ENCODE data around the gene CHD5.
"Not testable (repeated sequence)": the region's sequence is repeated elsewhere in the genome, so short reads cannot be mapped to it uniquely, and the experiment has no call there.

Gene CHD5

DNA sequence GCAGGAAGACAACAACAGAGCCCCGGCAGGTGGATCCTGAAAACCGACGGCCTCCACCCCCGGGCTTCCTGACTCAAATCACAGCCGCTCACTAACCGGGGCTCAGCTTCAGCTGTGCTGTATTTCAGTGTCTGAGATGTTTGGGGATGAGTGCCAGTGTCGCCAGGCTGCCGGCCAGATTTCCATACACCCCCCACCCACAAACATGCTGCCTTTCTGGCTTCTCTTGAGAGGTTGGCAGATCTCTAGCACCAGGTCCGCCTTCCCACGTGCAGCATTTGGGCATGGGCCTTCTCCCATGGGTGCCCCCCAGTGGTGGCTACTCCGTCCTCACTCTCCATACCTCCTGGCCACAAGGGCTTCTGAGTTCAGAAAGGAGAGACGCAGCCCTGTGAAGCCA lies 99.7 kb downstream of the CHD5 start:
- DNase-seq, result no peak

DNA sequence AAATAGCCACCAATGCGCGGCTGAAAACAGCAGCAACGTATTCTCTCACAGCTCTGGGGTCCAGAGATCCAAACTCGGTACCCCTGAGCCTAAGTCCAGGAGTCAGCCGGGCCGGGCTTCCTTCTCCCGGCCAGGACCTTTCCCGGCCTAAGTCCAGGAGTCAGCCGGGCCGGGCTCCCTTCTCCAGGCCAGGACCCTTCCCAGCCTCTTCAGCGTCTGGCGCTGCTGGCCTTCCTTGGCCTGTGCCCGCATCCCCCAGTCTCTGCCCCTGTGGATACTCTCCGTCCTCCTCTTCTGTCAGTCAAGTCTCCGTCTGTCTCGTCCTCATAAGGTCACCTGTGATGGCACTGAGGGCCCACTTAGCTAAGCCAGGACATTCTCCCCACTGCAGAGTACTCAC lies 102.2 kb downstream of the CHD5 start:
- no peak for DNase-seq

DNA sequence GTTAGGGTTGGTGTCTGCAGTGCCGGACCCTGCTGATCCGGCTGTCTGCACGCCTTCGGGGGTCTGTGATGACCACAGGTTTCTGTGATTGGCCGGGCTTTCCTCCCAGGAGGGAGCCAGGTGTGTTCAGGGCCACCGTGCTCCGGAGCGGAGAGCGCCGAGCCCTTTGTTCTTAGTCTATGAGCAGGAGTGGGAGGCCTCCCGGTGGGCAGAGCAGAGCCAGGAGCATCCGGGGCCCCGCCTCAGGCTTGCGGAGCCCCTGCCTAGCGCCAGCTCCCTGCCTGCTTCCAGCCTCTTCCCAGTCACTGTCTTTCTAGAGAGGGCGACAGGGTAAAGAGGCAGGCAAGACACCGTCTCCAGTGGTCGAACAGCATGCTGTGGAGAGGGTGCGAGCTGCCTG lies 102.6 kb downstream of the CHD5 start:
- DNase-seq, result no peak

DNA sequence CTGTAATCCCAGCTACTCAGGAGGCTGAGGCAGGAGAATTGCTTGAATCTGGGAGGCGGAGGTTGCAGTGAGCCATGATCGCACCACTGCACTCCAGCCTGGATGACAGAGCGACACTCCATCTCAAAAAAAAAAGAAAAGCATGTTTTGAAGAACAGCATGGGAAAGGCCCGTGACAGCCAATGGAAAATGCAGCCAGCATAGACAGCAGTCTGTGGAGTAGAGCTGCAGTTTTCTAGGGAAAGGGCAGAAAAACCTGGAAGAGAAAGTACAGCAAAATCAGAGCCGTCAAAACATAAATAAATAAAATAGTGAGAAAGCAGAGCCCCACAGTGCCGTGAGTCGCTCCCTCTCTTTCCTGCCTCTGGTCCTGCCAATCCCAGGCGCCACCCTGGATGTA lies 103.1 kb downstream of the CHD5 start:
- not testable (repeated sequence) for DNase-seq

DNA sequence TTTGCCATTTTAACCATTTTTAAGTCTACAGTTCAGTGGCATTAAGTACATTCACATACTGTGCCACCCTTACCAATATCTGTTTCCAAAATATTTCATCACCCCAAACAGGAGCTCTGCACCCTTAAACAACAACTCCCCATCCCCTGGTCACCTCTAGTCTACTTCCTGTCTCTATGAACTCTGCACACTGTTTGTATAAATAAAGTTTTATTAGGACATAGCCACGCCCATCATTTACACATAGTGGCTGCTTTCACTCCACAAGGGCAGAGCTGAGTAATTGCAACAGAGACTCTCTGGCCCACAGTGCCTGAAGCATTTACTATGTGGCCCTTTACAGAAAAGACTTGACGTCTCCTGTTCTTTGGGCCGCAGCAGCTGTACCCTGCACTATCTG lies 104.4 kb downstream of the CHD5 start:
- no peak for DNase-seq

DNA sequence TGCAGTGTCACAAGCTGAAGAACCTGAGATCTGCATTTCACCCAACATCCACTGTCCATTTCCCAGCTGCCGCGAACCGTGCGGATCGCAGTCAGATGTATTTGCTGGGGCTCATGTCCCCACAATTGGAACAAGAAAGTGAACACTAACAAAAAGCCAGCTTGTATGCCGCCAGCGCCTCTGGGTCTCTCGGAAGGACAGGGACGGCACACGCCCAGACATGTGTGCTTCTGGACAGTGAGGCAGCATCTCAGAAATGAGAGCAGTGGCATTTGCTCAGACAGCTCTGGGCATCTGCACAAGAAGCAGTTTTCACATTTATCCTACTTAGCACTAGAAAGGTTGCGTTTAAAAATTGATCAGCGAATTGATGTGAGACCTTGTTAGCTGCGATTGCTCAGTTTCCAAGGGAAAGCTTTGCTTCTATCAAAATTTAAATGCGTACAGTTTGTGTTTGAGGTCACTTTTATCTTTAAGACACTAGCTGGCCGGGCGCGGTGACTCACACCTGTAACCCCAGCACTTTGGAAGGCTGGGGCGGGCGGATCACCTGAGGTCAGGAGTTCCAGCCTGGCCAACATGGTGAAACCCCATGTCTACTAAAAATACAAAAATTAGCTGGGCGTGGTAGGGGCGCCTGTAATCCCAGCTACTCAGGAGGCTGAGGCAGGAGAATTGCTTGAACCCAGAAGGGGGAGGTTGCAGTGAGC lies 105.8 kb downstream of the CHD5 start:
- DNase-seq, result no peak

DNA sequence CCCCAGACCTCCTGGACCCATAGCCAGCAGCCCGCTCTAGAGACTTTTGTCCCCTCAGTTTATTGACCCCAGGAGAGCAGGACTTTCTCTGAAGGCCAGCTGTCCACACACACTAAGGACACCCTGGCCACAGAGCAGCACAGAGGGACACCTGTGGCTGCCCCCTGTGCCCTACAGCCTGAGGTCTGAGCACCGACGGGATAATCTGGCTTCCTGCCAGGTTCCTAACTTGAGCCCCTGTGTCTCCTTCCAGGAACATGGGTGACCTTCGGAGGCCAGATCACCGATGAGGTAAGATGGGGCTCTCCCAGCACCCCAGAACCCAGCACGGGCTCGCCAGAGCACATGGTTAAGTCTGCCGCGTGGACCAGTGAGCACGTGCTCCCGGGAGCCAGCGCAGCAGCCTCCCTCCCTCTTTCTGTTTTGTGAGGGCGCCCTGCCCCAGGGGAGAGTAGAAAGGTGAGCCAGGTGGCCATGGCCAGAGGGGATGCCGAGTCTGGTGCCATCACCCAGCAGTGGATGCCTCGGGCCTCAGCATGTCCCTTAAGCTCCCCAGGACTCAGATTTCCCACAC lies 106.6 kb downstream of the CHD5 start:
- DNase-seq, result no peak

DNA sequence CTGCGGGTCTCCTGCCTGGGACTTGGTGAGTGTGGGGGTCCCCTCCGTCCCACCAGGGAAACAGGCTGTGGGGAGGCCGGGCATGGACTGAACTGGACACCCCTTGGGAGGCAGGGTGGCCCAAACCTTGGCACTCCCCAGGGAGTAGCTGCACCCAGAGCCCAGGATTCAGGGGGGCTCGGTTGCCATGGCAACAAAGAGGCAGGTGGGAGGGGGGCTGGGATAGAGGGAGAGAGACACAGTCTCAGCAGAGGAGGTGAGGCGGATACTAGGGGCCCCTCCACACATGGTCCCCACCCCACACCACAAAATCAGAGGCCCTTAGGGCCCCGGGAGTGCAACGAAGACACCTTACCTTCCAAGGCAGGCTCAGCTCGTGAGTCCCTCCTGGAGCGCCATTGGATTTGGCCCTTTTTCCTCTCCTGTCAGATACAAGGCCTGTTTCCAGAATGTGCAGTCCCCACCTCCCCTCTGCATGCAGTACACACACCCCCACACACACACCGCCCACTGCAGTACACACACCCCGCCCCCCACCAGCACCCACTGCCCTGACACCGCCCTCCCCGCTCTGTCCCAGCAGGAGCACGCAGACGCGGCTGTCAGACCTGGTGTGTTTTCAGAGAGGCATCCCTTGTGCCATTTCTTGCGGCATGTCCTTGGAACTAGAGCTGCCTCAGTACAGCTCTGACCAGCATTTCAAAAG lies 107.2 kb downstream of the CHD5 start:
- DNase-seq, result no peak

DNA sequence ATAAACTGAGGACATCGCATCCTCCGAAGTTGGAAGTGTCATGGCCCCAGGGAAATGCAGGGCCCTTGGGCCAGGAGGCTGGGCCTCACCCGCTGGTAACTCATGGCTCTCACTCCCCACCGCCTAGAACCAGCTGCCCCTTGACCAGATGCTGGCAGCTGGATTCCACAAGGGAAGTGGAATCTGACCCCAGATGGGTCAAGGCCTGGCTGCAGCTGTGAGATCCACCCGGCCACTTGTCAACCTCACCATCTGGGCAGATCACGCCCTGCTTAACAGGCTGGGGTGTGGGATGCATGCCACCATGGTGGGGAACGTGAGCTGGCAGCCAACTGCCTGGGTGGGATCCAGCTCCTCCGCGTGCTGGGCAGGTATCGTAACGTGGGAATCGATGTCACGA lies 108.9 kb downstream of the CHD5 start:
- no peak for DNase-seq

DNA sequence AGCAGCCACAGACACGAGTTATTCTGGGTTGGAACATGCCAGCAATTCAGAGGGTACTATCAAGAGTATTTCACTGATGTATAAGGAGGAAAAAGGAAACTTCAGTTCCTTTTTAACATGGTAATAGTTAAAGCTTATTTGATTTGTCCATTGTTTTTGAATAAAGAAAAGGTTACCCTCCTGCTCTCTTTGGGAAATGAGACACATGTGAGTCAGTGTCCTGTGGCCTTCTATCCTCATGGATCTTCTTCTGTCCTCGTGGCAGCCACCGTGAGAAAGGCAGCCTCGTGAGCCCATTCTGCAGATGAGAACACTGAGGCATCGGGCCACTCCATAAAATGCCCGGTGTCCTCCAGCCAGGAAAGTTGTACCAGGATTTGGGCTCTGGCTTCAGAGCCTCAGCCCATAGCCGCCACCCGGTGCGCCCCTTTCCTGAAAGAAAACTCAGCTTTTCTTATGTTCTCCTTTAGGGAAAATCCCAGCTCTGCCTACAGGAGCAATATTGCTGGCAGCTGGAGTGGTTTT lies 109.6 kb downstream of the CHD5 start:
- DNase-seq, result no peak

DNA sequence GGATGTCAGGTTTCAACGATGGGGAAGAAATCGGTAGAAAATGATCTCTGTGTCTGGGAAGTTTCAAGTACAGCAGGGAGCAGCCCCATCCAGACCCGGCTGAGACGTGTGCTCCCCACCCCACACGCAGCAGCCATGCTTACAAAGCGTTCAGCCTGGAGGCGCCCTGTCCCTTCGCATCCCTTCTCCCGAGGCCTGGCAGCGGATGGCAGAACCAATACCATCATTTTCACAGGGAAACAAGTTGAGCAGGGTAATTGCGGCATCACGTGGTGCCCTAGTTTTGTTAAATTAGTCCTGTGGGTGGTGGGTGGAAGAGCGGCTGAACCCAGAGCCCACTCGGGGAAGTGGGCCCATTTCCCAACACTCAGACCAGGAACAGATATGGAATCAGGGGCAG lies 110.5 kb downstream of the CHD5 start:
- DNase-seq, result no peak

DNA sequence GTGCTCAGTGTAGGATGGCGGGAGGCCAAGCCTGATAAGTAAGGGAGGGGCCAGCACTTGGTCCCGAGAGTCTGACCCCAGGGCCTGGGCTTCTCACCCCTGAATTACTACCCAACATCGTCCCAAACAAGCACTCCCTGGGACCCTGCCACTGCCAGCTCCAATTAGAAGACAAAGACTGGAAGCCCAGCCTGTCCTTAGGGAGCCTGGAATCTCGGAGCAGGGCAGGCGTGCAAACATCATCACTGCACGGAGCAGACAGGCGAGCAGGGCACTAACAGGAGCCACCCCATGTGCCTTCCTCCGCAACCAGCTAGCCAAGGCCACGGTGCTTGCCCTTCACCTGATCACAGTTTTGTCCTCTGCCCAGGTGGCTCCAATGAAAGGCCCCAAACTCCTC lies 111.2 kb downstream of the CHD5 start:
- no peak for DNase-seq

DNA sequence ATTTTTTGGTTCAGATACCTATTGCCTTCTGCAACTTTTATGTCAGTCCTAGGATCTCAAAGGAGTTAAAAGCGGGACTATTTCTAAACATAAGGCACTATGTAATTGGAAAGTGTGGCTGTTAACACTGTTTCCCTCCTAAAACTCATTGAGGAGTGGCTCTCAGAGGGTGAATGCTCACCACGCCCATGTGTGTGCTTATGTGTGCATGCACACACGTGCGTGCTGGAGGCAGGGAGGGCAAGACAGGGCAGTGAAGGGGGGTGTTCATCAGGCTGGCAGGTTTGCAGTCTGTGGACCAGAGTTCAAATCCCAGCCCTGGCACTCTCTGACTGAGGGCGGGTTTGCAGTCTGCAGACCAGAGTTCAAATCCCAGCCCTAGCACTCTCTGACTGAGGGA lies 112.0 kb downstream of the CHD5 start:
- DNase-seq, result no peak

DNA sequence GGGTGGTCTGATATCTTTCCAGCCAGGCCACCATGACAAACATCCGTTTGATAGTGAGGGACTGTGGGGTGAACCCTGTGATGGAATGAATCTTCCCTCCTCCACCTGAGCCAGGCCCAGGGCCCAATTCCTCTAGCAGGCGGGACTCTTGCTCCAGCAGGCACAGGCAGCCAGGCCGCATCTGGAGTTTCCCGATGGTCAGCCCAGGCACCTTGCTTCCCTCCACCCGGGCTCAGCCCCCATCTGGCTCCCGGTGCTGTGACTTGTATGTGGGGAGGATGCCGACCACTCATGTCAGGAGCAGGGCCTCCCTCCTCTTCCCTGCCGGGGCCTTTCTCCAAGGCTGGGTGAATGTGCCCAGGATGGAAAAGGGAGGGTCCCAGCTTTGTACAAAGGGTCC lies 113.4 kb downstream of the CHD5 start:
- no peak for DNase-seq

DNA sequence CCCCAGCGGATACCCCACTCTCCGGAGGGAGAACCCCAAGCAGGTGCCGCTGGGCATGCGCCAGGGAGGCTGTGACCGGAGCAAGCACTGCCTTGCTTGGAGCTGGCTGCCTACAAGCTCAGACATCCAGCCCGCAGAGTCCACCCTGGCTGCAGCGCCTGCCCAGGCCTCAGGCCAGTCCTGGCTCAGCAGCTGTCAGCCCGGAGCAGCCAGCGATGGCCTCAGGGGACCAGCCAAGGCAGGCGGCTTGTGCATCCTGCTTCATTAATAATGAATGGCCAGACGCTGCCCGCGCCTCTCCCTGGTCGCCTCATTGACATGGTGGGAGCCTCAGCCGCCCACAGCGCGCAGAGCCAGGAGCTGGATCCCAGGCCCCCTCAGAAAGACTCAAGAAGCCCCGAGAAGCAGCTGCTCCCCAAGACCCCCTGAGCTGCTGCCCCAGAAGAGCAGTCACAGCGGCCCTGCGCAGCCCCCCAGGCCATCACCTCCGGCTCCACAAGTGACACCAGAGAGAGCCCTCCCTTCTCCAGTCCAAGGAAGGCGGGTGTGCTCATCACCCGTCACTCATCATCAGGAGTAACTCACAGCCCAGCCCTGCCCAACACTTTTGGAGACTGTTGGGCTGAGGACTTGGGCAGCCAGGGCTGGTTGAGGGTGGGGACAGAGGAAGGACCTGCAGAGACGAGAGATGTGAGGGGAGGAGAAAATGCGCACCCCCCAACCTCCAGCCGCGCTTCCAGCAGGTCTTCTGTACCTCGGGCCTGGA lies 114.8 kb downstream of the CHD5 start:
- no peak for DNase-seq

DNA sequence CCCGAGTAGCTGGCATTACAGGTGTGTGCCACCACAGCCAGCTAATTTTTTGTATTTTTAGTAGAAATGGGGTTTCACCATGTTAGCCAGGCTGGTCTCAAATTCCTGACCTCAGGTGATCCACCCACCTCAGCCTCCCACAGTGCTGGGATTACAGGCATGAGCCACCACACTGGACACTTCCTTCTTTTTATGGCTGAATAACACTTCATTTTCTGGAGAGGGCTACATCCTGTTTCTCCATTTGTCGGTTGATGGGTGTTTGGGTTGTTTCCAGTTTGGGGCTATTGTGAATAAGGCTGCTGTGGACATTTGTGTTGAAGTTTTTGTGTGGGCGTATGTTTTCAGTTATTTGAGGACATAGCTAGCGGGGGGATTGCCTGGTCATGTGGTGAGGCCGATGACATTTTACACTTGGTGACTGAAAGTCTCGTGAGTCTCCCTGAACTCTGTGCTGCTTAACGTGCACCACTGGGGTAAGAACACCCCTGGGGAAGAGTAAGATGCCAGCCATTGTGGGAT lies 116.5 kb downstream of the CHD5 start:
- not testable (repeated sequence) for DNase-seq

DNA sequence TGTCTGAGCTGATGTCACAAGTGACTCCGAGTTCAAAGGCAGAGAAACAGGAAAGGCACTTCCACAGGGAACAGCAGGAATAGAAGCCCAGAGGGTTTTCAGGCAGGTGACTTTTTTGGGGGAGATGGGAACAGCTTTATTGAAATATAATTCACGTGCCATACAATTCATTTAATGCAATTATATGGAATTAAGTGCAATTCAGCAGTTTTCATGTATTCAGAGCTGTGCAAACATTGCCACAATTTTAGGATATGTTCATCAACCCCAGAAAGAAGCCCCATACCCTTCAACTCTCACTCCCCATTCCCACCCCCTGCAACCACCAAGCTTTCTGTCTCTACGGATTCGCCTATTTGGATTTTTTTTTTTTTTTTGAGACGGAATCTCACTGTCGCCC lies 117.5 kb downstream of the CHD5 start:
- DNase-seq, result no peak

DNA sequence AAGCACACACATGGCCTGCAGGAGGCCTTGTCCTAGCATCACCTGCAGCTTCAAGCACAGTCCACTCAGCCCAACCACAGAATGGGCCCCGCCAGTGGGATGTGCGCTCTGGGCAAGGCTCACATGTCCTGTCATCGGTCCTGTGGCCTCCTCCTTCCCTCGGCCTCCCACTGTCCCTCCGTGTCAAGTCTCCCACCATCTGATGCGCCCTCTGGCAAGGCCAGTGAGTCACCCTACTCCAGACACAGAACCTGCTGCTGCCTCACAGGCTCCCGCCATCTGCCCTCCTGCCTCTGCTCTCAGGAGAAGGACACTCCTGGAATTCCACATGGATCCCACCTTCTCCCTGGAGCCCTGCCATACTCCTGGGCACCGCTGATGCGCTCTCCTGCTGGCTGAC lies 120.3 kb downstream of the CHD5 start:
- no peak for DNase-seq

DNA sequence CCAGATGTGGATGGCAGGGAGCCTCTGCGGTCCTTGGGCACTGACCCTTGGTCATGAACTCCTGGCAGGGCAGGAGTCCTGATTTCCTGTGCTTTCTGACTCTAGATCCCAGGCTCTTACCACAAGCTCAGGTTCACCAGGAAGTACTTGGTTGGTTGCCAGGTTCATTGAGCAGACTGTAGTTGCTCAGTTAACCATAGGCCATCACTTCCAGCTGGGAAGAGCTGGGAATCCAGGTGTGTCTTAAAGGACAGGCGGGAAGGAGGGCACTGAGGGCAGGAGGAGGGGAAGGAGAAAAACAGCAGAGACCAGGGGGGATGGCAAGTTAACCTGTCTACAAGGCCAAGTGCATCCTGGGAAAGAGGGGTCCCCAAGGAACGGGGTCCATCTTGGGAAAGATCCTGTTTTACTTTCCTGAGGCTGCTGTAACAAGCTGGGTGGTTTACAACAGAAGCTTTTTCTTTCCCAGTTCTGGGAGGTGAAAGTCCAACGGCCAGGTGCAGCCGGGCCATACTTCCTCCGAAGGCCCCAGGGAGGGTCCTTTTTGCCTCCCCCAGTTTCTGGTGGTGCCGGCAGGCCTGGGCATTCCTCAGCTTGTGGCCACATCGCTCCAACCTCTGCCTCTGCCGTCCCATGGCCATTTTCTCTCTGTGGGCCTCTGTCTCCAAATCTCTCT lies 122.8 kb downstream of the CHD5 start:
- DNase-seq, result no peak

DNA sequence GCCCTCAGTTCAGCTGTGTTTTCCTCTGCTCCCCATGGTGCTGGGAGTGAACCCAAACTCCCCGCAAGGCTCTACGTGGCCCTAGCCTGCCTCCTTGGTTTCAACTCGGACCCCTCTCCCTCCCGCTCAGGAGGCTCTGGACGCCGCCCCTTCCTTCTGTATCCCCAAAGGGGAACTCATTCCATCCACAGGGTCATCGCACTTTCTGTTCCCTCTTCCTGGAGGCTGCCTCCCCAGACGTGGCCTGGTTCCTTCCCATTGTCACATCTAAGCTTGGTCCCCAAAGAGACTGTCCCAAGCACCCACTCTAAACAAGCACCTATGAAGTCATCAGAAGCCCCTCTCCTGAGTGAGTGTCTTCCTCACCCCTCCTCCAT lies 123.6 kb downstream of the CHD5 start:
- no peak for DNase-seq

DNA sequence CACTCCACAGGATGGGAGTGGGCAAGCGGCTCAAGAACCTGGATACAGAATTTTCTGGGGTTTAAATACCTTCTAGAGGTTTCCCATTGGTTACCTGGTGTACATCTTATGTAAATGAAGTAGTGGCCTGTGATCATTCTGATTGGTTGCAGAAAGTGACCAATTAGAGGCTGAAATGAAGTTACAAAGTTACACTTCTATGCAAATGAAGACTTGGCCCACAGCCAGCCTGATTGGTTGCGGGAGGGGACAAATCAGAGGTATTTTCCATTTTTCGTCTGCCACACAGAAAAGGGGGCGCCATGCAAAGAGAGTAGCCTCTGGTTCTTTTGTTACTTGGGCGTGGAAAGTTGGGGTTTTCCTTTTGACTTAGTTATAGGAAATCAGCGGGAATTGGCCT lies 125.5 kb downstream of the CHD5 start:
- no peak for DNase-seq

DNA sequence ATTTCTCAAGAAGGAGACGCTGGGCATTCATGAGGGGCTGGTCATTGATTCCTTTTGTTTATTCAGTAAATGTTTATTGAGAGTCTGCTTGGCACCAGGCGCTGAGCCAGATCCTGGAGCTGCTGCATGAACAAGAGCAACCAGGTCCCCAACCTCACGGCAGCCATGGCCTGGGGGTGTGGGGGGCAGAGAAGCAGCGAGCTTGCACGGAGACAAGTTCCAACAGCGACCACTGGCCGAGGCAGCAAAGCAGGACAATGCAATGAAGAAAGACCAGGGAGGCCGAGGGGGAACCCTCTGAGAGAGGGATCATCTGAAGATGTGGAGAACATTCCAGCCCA lies 126.9 kb downstream of the CHD5 start:
- DNase-seq, result no peak

Measured in NCI-H510A treated with DMSO at 0.1 percent for 48 hours (cell line).